ENCODE results near the gene JAZF1. TPM values are rescaled to one million over a fixed set of nuclear protein-coding genes. Genes with fewer than 3 reads are reported as not detected.

Gene JAZF1
- total and polyA plus RNA-seq, 2 of the 4 experiments (the other 2 are of a cell fraction): 8.4 to 10.5 TPM

GRCh38 chr7:27952456-27953285 is 227.9 kb downstream of the JAZF1 start:
- CTCF ChIA-PET: interaction anchor here (0.7 to 1.6 kb wide), 2 partner anchors 10 to 16 kb away, joined by 3 read pairs; no protein-coding TSS in a partner anchor
- POLR2A ChIA-PET (ENCODE audit: unreplicated experiment): no interaction called here
- Histone ChIP-seq H2BK15ac (ENCODE audit: low read depth, low read length) (no peak overlapping the region), H3K23ac (ENCODE audit: low read depth, low read length) (no peak overlapping the region), H3K4me3 (ENCODE audit: insufficient read depth, low read depth, low read length) (no peak overlapping the region), H3K4me2 (ENCODE audit: low read depth, low read length) (no peak overlapping the region), H3K14ac (replicated peaks; ENCODE audit: low read depth, low read length) (no peak overlapping the region), H2BK120ac (ENCODE audit: low read depth, low read length) (no peak overlapping the region), H2AFZ (replicated peaks; ENCODE audit: low read length, poor library complexity) (no peak overlapping the region), H3K27ac (ENCODE audit: insufficient read depth, low read length) (no peak overlapping the region), H4K5ac (ENCODE audit: low read depth, low read length) (no peak overlapping the region), H3K9me1 (ENCODE audit: insufficient read depth, low read length) (peaks cover 10% of the 10 kb centered on the region; the same call in 1 of the 2 replicates), H3K4me1 (ENCODE audit: control insufficient read depth, insufficient read depth, low read length) (no peaks in the 10 kb centered on the region), H4K20me1 (ENCODE audit: insufficient read depth, low read length) (peaks cover 9% of the 10 kb centered on the region; the same call in 1 of the 2 replicates), H3K56ac (ENCODE audit: extremely low read depth, insufficient read depth, low read length) (no peak overlapping the region), H4K8ac (ENCODE audit: low read depth in 2 of 2, low read length in 2 of 2) (no peak overlapping the region), H2AK5ac (ENCODE audit: low read depth, low read length) (no peak overlapping the region), H3K9me3 (ENCODE audit: control insufficient read depth, insufficient read depth, low read length) (no peaks in the 10 kb centered on the region), H3K18ac (ENCODE audit: low read depth, low read length) (no peak overlapping the region), H2BK5ac (ENCODE audit: low read depth, low read length, poor library complexity, severe bottlenecking) (no peak overlapping the region), H3K9ac (ENCODE audit: low read depth, low read length) (no peak overlapping the region), H3K79me1 (ENCODE audit: low read depth in 1 of 2, low read length in 2 of 2) (peaks cover 9 to 26% of the 10 kb centered on the region in 2 experiments; a peak in 3 of 4 replicates), H2BK20ac (ENCODE audit: low read depth, low read length) (no peak overlapping the region), H2AK9ac (replicated peaks; ENCODE audit: low read depth, low read length, poor library complexity) (no peak overlapping the region), H3K36me3 (ENCODE audit: control insufficient read depth, insufficient read depth, low read length) (no peaks in the 10 kb centered on the region), H4K91ac (ENCODE audit: insufficient read depth, low read depth, low read length) (no peak overlapping the region), H3K27me3 (ENCODE audit: control insufficient read depth, insufficient read depth, low read length) (no peaks in the 10 kb centered on the region), H3K4ac (ENCODE audit: low read depth, low read length) (no peak overlapping the region)
- intact Hi-C loops (cut with micrococcal nuclease) (no loop called here), in situ Hi-C loops (cut with MboI; ENCODE audit: low sequenced_read_pairs) (no loop called here), dilution Hi-C loops (cut with HindIII; ENCODE audit: low sequenced_read_pairs, unreplicated experiment) (no loop called here)
- TF ChIP-seq MAFK (IDR thresholded peaks at IDR 0.05; ENCODE audit: low read depth, low read length) (no peak), ELK1 (IDR thresholded peaks at IDR 0.05; ENCODE audit: borderline replicate concordance, low read depth, low read length) (no peak), USF2 (IDR thresholded peaks at IDR 0.05; ENCODE audit: low read depth, low read length) (no peak), MXI1 (IDR thresholded peaks at IDR 0.05; ENCODE audit: borderline replicate concordance, low read depth, low read length) (no peak), RFX5 (IDR thresholded peaks at IDR 0.05; ENCODE audit: low read depth, low read length) (no peak), CEBPB (IDR thresholded peaks at IDR 0.05; ENCODE audit: low read depth, low read length) (no peak)
- WGBS, 2 experiments (ENCODE audit: extremely low coverage in 2 of 2, insufficient read length in 1 of 2): no CpG with 5 or more reads among the region's 3 CpGs
- no TSS peak for BruUV-seq (replicated peaks)
- DNase-seq: peak; percentile 57
- ATAC-seq (ENCODE audit: low read depth): peak; percentile 78

Measured in IMR-90 (cell line).